Caco-2 (cell line): Measurements from ENCODE around the gene CLHC1. TPM values are rescaled to one million over a fixed set of nuclear protein-coding genes. Genes with fewer than 3 reads are reported as not detected.
"Not testable (repeated sequence)": the region's sequence is repeated elsewhere in the genome, so short reads cannot be mapped to it uniquely, and the experiment has no call there.

Experiments used
- BruUV-seq: library from RNA; stranded (reverse); fragments of 400-500 nt; replicated peaks from 2 replicates; lab custom pipeline; 2021; lab: Mats Ljungman, UMichigan
- CTCF ChIA-PET: fragments of 300-600 bp; sonication (Branson Sonifier 250); formaldehyde crosslinking; loops from one replicate; lab custom pipeline; 2022; ENCODE audit warnings: antibody characterized with exemption; lab: Charles Lee
- POLR2A ChIA-PET: fragments of 300-600 bp; sonication (Branson Sonifier 250); formaldehyde crosslinking; loops from one replicate; lab custom pipeline; 2022; ENCODE audit warnings: antibody characterized with exemption; lab: Charles Lee
- DNase-seq, 2 experiments: peaks; one replicate each; pipeline versions ENCODE4 v3.0.0 to v3.0.0-alpha.2; 2020 to 2022
- H3K27me3 ChIP-seq: replicated peaks from 2 replicates; pipeline ENCODE4 v1.6.0; 2011; ENCODE audit warnings: low read length; ENCODE audit not compliant: control insufficient read depth, insufficient read depth
- H3K36me3 ChIP-seq: 2 replicates; pipeline ENCODE4 v1.5.1; 2011; ENCODE audit warnings: low read length; ENCODE audit not compliant: control insufficient read depth, insufficient read depth
- H3K4me1 ChIP-seq: fragments of 250-450 bp; sonication (Bioruptor Pico); 2 replicates; pipeline ENCODE4 v1.5.1; 2020; ENCODE audit warnings: mild to moderate bottlenecking
- H3K4me3 ChIP-seq: 2 replicates; pipeline ENCODE4 v1.5.1; 2011; ENCODE audit warnings: low read depth, mild to moderate bottlenecking, control low read depth, low read length
- H3K9me3 ChIP-seq: fragments of 250-450 bp; sonication (Bioruptor Pico); 2 replicates; pipeline ENCODE4 v1.5.1; 2020; ENCODE audit warnings: mild to moderate bottlenecking, moderate library complexity
- H3K27ac Mint-ChIP-seq: one replicate; pipeline ENCODE4 v1.8.0; 2022; ENCODE audit warnings: mixed read lengths; ENCODE audit not compliant: unreplicated experiment
- H3K27me3 Mint-ChIP-seq: one replicate; pipeline ENCODE4 v1.8.0; 2022; ENCODE audit warnings: mixed read lengths; ENCODE audit not compliant: insufficient read depth, unreplicated experiment
- H3K36me3 Mint-ChIP-seq: one replicate; pipeline ENCODE4 v1.8.0; 2022; ENCODE audit warnings: mild to moderate bottlenecking, mixed read lengths; ENCODE audit not compliant: insufficient read depth, unreplicated experiment
- H3K4me1 Mint-ChIP-seq: one replicate; pipeline ENCODE4 v1.8.0; 2022; ENCODE audit warnings: low read depth, mixed read lengths; ENCODE audit not compliant: unreplicated experiment
- H3K4me3 Mint-ChIP-seq: one replicate; pipeline ENCODE4 v1.8.0; 2022; ENCODE audit warnings: mild to moderate bottlenecking, moderate library complexity, mixed read lengths; ENCODE audit not compliant: unreplicated experiment
- H3K9me3 Mint-ChIP-seq: one replicate; pipeline ENCODE4 v1.8.0; 2022; ENCODE audit warnings: mixed read lengths; ENCODE audit not compliant: unreplicated experiment
- CTCF ChIP-seq, 2 experiments: fragments of 200-600 bp in 1 of 2; IDR thresholded peaks; 1 replicate in 1 of 2; 2 replicates in 1 of 2; pipeline versions ENCODE4 v1.5.1 to v1.8.0; 2011 to 2022; ENCODE audit warnings: antibody characterized with exemption in 1 of 2, control low read depth in 1 of 2, inconsistent platforms in 1 of 2, low read depth in 1 of 2, low read length in 1 of 2, mild to moderate bottlenecking in 1 of 2, moderate library complexity in 1 of 2; ENCODE audit not compliant: insufficient read depth in 1 of 2, severe bottlenecking in 1 of 2, unreplicated experiment in 1 of 2
- intact Hi-C: fragments of 100-400 bp; cut with micrococcal nuclease; formaldehyde crosslinking; loops from one replicate; pipeline ENCODE4 v1.10.0; 2022; ENCODE audit not compliant: unreplicated experiment
- total RNA-seq: library from RNA; stranded (reverse); gene quantifications from 2 replicates; pipeline ENCODE4 v1.2.3, GENCODE V29; 2022

Gene CLHC1
- total RNA-seq, 1 experiment from 2014 or later: 13.4 TPM

- H3K9me3 ChIP-seq: no peaks in the 10 kb centered on the region
- peak within 1 kb of the TSS; percentile 52 for H3K4me3 ChIP-seq
- no peaks in the 10 kb centered on the region for H3K36me3 Mint-ChIP-seq
- intact Hi-C loops: loop anchor here (1.0 to 5.0 kb wide), 5 partner anchors 13 to 250 kb away; partner anchors contain the start of genes CFAP36, CLHC1 and RPS27A
- H3K27me3 Mint-ChIP-seq: no peaks in the 10 kb centered on the region
- POLR2A ChIA-PET: no interaction called here
- no peaks in the 10 kb centered on the region for H3K27me3 ChIP-seq
- no TSS peak for BruUV-seq
- H3K4me3 Mint-ChIP-seq: peak within 1 kb of the TSS; percentile 87
- no peaks in the 10 kb centered on the region for H3K9me3 Mint-ChIP-seq
- CTCF ChIA-PET: interaction anchor here (0.9 kb wide), 1 partner anchor 219 kb away, joined by 3 read pairs; the partner anchor contains the start of gene RTN4
- H3K4me1 Mint-ChIP-seq: peaks cover 7% of the 10 kb centered on the region
- H3K36me3 ChIP-seq: no peaks in the 10 kb centered on the region
- peak; percentile 98 to 99 for DNase-seq
- H3K4me1 ChIP-seq: peaks cover 5% of the 10 kb centered on the region; the same call in 1 of the 2 replicates
- peak within 1 kb of the TSS; percentile 95 for H3K27ac Mint-ChIP-seq
- peak in 1 of 2 experiments; percentile 35 for TF ChIP-seq CTCF (IDR thresholded peaks at IDR 0.05; ENCODE audit: insufficient read depth in 1 of 2, low read depth in 1 of 2, low read length in 1 of 2, severe bottlenecking in 1 of 2, unreplicated experiment in 1 of 2)
These were observed 37.0 kb upstream of the CLHC1 start, which contains the start of gene MTIF2 for GRCh38 chr2:55268907-55269644. TSS of gene MTIF2 (minus strand) at chr2:55269231. CDS start at chr2:55263858, 5,373 bp downstream.

- DNase-seq: no peak
- H3K27ac Mint-ChIP-seq: peak overlapping the region; percentile 95
- TF ChIP-seq CTCF (IDR thresholded peaks at IDR 0.05; ENCODE audit: insufficient read depth in 1 of 2, low read depth in 1 of 2, low read length in 1 of 2, severe bottlenecking in 1 of 2, unreplicated experiment in 1 of 2): peak in 1 of 2 experiments; percentile 14
- ChIA-PET CTCF (interaction anchor here (0.6 kb wide), 1 partner anchor 611 kb away, joined by 3 read pairs; no protein-coding TSS in a partner anchor), POLR2A (interaction anchor here (0.6 kb wide), 1 partner anchor 545 kb away, joined by 3 read pairs; the partner anchor contains the start of gene EML6)
- Histone ChIP-seq H3K4me1 (peaks cover 5% of the 10 kb centered on the region; the same call in 1 of the 2 replicates), H3K27me3 (no peaks in the 10 kb centered on the region), H3K9me3 (no peaks in the 10 kb centered on the region), H3K4me3 (peak overlapping the region; percentile 52), H3K36me3 (no peaks in the 10 kb centered on the region)
- peaks cover 7% of the 10 kb centered on the region for H3K4me1 Mint-ChIP-seq
- no peaks in the 10 kb centered on the region for H3K9me3 Mint-ChIP-seq
- intact Hi-C loops: loop anchor here (1.0 to 5.0 kb wide), 2 partner anchors 21 to 154 kb away; no protein-coding TSS in a partner anchor
- no peaks in the 10 kb centered on the region for H3K36me3 Mint-ChIP-seq
- H3K4me3 Mint-ChIP-seq: peak overlapping the region; percentile 87
- no peaks in the 10 kb centered on the region for H3K27me3 Mint-ChIP-seq
- BruUV-seq: TSS peak; percentile 92
These were observed 36.3 kb upstream of the CLHC1 start for GRCh38 chr2:55268288-55268906.

- H3K27ac Mint-ChIP-seq, BruUV-seq, intact Hi-C loops, H3K4me1 ChIP-seq, H3K9me3 Mint-ChIP-seq, H3K27me3 Mint-ChIP-seq, H3K27me3 ChIP-seq, POLR2A ChIA-PET, H3K4me3 ChIP-seq, H3K9me3 ChIP-seq, H3K36me3 ChIP-seq, H3K4me3 Mint-ChIP-seq, H3K4me1 Mint-ChIP-seq, DNase-seq: not testable (repeated sequence)
- CTCF ChIA-PET: interaction anchor here (0.6 kb wide), 1 partner anchor 1194 kb away, joined by 3 read pairs; no protein-coding TSS in a partner anchor
- peaks cover 22% of the 10 kb centered on the region for H3K36me3 Mint-ChIP-seq
These were observed 27.5 kb upstream of the CLHC1 start for GRCh38 chr2:55259586-55259985.
